T-helper 2 cell (primary cell): ENCODE results near the gene CSAD.
A peak's percentile ranks its signal among the peaks of the same experiment; 100 is the strongest.

Experiments
- DNase-seq, 5 experiments: peaks; one replicate each; pipeline versions ENCODE4 v3.0.0 to v3.0.0-alpha.2; 2012 to 2022

CSAD gene

DNA sequence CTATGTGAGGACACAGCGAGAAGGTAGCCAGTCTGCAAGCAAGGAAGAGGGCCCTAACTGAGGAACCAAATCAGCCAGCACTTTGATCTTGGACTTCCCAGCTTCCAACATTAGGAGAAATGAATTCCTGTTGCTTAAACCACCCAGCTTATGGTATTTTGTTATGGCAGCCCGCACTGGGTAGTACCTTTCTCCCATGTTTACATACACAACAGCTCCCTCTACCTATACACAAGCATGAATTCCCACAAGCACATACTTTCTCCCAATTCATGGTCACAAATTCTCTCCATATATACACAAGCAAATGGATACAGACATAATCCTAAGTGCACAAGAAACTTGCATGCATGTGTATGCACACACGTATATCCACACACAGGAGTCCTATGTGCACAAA, 19.0 kb upstream of the CSAD start:
- DNase-seq = no peak

DNA sequence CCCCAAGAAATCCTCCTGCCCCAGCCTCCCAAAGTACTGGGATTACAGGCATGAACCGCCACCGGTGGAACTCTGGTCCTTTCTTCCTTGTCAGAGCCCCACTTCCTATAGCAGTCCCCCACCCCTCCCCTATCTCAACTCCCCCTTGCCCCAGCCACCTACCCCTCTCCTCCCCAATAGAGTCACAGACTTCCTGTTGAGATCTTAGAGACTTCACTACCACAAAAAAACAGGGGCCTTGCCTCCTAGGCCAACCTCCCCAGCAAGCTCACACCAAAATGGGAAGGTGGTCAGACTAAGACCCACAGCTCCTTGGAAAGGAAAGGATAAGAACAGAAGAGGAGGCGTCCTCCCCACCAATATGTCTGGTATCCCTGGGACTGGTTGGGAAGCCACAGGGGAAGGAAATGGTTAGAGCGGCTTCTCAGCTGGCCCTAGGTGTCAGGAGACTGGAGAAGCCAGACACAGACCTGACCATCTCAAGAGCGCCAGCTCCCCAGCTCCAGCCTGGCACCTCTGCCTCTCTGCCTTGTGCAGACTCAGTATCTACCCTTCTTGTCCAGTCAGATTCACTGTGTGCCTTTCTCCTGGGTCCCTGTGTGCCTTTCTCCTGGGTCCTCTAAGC, 17.9 kb upstream of the CSAD start:
- DNase-seq = peak in 2 of 5 experiments; percentile 52 to 55

DNA sequence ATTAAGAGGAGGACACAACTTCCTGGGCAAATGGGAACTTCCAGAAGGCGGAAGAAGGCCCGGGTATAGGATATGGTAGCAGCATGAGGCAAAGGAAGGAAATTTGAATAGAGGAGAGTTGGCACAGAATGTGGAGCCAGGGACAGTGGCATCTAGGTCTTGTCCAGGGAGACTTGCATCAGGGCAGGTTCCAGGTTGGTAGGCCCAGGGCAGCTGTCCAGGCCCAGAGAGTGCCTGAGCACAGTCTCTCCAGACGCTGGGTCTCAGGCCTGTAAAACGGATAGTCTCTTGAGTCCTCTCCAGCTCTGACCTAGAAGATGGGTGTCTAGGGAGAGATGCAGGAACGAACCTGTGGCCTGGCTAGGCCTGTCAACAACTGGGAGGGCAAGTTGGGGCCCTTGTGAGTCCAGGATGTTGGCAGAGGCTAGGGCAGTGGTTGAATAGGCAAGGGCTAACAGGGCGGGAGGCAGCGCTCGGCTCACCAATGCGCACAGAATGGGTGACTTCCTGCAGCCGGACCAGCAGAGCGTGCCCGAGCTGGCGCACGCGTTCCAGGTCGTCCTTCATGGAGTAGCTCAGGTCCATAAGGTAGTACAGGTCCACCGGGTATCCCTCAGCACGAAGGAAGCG, 16.4 kb upstream of the CSAD start:
- DNase-seq = no peak

DNA sequence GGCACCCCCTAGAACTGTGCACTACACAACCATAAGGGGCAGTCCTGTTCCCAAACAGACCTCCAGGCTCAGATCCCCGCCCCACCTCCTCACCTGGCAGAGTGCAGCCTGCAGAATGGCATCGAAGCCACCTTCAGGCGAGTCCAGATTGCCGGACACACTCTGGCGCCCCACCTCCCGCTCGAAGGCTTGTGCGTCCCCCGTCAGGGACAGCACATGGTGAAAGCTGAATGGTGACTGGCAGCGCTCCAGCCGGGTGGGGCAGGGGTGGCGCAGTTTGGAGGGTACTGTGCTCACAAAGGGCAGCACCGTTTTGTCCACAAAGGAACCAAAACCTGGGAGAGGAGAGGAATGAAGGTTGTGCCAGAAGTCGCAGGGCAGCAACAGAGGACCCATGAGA, 15.8 kb upstream of the CSAD start:
- DNase-seq = no peak

DNA sequence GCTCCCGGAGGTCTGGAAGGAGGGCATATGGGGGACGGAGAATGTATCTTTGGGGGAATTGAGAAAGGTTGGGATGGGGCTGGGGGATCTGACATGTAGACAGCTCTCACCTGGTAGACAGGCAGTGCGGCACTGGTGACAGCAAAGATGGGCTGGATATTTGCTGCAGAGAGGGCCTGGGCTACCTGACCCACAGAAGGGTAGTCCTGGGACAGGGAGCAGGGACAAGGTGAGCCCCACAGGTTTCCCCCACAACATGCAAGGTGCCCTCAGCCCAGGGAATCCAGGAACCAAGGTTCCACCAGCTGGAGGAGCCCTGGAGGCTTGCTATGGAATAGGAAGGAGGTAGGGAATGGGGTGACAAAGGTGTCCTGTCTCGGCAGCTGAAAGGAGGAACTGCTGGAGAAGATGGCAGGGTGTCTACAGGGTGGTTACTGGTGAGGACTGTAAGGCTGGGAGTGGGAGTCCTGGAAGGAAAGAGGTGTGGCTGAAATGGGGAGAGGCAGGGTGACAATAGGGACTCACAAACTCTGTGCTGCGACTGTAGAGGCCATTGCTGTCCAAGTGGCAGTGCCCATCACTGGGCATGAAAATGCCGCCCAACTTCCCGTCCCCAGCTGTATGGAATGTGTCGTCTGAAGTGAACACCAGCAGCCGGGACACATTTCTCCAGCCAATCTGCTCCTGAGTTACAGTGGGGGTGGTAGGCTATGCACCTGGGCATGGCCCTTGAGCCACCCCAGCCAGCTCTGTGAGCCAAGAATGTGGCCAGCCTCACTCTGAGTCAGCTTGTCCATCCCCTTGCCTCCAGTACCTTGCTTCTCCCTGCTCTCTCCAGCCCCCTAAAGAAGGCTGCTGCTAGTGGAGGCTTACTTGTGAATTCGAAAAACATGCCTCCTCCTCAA, 15.0 kb upstream of the CSAD start:
- DNase-seq = no peak

DNA sequence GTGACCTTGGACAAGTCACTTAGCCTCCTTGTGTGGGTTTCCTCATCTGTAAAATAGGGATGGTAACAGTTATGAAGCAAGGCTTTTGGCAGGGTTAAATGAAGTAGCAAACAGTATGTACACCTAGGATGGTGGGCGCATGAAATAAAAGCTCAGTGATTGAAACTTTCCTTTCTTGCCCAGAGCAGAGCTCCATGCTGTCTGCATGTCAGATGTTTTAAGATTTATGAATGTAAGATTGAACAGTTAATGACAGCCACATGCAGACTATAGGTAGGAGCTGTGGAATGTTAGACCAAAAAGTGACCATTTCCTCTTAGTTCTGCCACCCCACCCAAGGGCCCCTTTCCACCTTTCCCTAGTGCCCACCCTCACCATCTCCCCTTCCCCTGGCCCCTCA, 14.2 kb upstream of the CSAD start:
- DNase-seq = no peak

DNA sequence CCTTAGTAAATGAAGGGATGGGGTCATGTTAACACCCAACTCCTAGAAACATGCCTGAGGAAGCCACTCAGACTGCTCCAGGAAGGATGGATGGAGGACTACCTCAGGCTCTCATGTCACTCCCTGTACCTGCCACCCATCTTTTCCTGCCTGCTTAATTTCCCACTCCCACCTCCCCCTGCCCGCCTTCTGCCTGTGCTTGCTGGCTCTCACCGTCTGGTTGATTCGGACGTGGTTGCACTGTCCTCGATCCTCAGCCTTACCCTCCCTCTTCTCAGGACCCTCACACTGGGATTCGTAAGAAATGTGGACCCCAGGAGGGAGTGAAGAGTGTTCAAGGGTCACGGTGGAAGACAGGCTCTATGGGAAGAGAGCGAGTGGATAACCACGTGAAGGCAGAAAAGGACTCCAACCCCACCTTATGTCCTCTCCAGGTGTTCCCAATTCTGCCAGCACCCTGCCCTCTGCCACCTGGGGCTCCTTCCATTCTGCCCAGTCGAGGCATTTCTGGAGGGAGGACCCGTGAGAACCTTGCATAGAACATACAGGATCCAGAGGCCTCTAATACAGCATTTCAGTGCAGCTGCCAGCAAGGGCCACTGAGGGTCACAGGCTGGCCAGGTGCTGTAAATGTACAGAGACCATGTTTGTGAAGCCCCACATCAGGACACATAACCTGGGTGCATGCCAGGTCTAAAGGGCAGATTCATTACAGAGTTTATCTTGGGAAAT, 13.4 kb upstream of the CSAD start:
- DNase-seq = no peak

DNA sequence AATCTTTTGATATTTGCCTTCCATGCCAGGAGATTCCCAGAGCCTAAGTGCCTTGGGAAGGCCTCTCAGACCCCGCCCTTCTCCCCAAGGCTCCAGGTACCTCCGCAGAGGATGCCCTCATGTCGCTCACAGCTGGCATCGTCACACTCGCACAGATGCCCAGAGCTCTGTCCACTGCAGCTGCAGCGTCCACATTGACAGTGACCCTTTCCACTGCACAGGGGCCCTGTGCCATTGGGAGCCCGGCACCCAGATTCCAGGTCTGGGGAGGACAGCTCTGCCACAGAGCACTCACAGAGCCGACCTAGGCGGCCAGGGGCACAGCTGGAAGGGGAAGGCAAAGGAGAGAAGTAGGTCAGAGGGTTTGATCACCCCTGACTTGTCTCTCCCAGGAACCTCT, 12.3 kb upstream of the CSAD start:
- DNase-seq = no peak

DNA sequence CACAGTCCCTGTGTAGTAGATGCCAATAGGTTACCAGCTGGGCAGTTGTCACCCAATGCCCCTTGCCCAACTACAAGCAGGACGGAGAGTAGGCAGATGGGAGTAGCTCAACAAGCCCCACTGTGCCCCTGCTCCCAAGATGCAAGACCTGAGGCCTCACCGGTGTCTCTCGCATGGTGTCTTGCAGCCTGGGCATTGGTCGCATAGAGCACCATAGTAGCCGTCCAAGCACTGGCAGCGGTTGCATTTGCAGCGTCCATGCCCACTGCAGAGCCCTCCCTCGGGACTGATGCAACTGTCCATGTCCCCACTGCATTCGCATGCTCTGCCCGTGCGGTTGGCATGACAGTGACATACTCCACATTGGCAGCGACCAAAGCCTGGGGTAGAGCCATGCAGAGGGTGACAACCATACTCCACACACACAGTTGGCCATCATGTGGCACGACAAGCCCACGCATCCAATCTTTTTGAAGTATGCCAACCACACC, 11.9 kb upstream of the CSAD start:
- DNase-seq = no peak

DNA sequence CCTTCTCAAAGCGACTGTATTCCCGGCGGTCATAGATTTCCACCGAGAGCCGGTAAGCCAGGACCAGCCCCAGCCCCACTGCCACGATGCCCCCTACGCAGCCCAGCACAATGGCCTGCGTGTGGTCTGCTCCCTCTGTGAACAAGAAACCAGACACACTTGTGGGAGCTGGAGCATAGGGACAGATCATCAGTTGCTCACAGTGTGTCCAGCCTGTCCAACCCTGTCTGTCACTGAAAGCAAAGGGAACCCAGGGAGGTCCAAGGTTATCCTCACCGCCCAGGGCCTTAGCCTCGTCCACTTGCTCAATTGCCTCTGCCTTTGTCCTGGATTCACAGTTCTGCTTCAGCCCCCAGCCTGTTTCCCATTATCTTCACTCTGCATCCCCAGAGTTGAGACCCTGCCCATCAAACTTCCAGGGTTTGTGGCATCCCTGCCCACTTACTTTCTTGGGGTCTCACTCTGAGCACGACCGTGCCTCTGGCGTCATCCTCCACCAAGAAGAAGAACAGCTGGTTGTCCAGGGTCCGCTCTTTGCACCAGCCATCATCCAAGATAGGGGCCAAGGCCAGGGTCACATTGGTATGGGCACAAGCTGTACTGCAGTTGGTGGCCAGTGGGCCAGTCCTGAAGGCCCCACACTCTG, 11.3 kb upstream of the CSAD start:
- DNase-seq = no peak

DNA sequence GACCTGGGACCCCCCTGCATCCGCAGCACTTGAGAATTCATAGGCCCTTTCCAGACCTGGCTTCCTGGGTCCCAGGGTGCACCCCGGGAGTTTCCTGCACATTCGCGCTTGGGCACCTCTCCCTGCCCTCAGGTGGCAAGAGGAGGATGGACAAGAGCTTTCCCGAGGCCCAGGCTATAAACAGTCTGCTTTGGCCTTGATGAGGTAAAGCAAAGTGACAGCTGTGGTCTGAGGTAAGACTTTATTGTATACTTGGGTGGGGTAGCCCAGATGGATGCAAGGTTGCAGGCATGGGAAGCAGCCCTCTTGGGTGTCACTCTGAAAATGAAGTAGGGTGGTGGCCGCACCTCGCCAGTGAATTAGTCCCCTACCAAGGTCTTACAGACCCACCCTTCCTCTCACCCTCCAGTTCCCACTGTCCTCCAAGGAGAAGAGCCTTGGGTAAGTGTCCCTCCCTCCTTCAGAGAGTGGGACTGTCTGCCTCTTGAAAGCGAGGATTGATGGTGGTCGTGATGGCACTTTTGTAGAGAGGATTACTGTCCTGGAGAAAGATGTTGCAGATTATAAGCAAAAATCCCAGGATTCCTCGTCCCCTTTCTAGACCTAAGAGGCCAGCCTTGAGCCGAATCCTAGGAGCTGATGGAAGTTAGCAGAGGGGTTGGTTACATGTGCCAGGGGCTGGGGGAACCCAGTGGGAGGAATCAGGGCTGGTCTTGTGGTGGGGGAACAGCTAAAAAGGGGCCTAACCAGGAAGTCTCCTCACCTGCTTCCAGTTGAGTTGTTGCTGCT, 10.6 kb upstream of the CSAD start:
- no peak for DNase-seq

DNA sequence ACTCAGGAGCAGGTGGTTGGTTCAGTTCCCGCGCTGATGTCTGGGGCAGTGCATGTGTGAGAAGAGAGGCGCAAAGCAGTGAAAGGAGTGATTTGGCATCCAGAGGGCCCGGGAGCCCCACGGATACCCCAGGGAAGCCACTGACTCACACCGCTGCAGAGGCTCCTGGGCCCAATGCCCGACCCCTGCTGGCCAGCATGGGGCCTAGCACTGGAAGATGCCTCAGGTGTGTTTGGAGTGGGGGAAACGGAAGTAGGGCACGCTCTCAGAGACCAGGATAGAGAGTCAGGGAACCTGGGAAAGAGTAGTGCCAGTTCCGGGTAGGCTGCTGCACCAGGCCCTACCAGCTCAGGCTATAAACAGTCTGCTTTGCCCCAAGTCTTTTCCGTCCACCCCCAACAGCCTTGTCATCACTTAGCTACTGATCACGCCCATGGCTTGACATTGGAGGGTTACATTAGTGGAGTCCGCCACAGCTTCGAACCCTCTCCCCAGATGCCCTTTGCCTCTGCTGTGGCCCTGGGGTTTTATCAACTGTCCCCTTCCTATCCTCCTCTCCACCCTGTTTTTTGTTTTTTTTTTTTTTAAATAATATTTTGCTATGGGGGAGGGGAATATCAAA, 9.5 kb upstream of the CSAD start:
- peak in 2 of 5 experiments; percentile 27 to 58 for DNase-seq

DNA sequence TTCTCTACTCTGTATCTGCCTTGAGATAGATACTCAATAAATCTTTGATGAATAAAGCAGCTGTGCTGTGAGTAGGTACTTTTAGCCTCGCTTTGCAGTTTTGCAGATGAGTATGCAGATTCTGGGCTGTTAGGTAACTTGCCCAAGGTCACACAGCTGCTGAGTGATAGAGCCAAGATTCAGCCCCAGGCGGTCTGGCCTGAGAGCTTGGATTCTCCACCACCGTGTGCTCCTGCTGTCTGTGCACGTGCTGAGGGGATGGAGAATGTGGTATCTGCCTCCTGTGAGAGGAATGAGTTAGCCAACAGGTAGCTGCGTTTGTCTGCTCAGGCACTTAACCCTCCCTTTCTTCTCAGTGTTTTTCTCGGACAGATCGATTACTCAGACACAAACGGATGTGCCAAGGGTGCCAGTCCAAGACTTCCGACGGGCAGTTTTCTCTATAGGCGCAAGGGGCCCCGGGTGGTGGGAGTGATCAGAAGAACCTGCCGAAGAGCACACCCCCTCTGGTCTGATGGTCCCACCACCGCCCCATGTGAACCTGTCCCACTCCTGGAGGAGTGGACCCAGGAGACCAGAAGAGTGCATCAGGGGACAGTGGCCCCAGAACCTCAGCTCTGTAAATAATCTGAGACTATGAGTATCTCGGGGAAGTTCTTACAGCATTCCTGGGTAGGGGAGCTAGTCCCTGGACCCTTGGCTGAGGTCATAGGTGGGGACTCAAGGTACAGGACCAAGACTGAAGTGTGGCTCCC, 6.6 kb upstream of the CSAD start:
- no peak for DNase-seq

DNA sequence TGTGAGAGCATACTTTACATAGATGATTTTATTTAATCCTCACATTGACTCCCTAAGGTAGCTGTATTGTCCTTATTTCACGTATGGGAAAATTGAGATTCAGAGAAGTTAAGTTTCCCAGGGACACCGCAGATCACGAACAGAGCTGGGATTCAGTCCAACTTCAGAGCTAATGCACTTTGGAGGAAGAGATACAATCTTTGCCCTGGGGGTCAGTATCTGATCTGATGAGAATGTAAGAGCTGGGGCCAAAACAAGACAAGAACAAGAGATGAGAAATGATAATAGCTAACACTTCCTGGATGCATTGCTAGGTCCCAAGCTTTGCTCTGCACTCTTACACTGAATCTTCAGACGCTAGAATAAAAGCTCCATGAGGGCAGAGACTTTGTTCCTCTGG, 6.0 kb upstream of the CSAD start:
- no peak for DNase-seq

DNA sequence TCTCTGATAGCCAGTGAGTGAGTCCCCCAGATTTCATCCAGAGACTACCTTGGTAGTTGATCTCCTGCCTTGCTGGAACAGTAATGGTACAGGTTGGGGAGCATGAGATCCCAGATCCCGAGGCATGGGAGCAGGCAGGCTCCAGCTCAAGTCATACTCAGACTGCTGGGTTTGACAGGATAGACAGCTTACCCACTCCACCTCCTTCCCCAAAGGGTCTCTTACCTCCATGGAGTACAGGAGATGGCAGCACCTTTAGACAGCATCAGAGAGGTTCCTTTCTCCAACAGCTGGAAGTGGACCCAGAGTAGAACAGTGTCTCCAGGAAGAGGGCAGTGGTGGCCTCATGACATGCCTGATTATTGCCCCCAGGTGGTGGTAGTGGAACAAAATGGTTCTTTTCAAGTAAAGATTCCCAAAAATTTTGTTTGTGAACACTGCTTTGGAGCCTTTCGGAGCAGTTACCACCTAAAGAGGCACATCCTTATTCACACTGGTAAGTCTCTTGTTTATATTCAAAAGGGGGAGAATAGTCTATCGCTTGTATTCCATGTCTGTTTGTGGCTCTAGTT, 4.9 kb upstream of the CSAD start:
- DNase-seq = no peak

DNA sequence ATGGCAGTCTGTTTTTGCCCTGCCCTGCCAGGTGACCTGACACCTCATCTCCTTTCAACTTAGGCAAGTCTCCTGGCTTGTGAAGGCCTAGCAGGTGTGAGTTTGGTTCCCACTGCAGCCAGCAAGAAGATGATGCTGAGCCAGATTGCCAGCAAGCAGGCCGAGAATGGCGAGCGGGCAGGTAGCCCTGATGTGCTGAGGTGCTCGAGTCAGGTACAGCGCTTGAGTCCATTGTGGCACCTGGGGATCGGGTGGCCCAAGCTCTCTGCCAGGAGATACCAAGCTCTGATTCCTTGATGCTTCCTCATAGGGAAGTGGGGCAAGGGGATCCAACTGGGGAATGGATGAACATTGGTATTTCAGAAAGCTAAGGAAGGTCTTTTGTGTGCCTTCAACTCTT, 4.1 kb upstream of the CSAD start:
- DNase-seq = no peak

DNA sequence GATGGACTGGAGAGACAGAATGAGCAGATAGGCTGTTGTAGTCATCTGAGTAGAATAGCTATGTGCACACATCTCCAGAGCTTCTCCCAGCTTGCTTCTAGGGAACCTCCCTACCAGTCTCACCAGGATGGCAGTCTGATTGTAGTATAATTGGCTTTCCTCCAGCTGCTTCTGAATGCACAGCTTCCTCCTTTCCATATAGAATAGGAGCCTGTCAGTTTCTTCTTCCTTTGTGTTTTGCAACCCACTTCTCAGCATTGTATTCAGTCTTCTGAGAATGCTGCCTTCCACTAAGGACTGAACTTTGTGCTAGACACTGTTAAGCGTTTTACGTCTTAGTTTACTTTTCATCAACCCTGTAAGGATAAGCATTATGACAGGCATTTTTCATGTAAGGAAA, 2.2 kb upstream of the CSAD start:
- DNase-seq = no peak

DNA sequence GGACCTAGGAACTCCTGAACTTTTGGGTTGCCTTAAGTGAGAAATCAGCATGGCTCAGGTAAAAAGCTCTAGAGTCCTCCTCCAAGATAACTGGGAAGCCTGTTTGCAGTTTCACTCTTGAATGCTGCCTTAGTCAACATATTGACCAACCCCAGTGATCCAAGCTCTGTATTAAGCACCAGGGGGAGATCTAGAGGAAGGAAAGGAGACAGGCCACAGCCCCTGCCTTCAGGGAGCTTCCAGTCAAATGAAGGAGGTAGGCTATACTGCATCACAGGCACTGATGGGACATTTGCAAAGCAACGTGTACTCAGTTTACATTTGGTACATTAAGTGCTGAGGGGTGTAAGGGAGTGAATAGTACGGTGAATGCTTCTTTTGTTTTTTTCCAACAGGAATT, 1.2 kb upstream of the CSAD start:
- DNase-seq = no peak

DNA sequence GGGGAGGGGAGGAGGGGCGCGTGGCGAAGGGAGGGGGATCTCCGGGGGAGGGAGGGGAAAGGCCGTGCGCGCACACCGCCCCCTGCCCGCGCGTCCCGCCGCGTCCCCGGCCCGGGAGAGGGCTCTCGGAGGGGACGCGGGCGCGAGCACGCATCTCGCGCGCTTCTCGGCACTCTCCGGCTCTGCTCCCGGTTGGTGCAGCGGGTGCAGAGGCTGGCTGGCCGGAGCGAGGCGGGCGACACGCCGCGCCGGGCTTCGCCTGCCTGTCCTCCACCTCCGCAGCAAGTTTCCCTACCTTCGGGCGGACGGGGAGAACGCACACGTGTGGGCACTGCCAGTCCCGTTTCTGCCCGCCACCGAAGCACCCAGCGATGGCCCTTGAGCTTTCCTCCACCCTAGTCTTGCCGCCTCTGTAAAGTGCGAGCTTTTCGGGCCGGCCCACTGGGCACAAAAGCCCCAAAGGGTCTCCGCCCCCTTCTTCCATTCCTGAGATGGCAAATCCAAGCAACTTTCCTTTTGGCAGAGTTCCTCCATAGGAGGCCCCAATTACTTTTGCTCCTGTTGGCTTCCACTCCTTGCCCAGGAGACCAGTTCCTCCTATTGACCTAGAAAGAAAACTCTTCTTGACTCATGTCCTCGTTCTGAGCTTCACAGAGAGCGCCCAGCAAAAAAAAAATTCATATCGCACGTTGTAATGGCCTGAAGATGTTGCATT, 363 bp upstream of the CSAD start:
- DNase-seq = peak in 4 of 5 experiments; percentile 58 to 91 (median 68)
